ENCODE measurements around the gene PIP4P1. TPM values are rescaled to one million over a fixed set of nuclear protein-coding genes. Genes with fewer than 3 reads are reported as not detected.
"Not testable (repeated sequence)": the region's sequence is repeated elsewhere in the genome, so short reads cannot be mapped to it uniquely, and the experiment has no call there.

The PIP4P1 gene
- total RNA-seq (2014; rRNA removed; shearing (Covaris generic)): 33.6 and 36.1 TPM in 2 replicates

DNA sequence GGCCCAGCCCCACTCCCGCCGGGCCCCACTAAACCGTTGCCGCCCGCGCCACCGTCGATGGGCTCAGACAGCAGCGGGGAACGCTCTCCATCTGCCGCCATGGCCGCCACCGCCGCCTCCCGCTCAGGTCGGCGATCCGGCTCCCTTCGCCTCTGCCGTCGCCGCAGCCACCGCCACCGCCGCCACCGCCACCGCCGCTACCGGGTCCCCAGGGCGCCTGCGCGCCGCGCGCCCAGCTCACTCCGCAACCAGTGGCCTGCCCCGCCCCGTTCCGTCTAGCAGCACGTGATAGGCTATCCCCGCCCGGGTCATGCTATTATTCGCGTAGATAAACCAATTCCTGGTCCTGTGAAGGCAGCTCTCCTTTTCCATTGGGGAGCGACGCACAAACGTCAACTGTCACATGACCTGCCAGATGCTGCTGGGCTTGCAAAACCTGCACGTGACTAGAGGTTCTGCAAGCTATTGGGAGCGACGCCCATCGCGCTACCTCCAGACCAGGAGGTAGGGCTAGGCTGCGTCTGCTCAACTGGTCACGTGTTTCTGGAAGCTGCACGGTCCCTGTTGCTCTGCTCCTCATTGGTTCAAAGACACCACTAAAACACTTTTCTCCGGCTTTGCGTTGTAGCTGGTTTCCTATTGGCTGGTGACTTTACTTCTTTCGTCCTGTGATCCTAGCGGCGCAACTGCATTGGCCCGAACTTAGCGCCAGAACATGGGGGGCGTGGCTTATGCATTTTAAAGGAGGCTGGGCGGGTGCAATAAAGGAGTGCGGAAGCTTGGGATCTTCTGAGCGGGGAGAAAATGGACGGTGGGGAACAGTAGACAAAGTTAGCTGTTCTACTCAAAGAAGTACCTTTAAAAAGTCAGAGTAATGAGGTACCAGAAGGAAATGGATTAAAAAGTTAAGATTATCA is at the start of gene PIP4P1:
Gene PIP4P1, minus strand, starts transcription at position 210 of the 917 bp plus-strand sequence. Its CDS starts 109 bp downstream, at position 101.
- peaks cover 26% of the 10 kb centered on the region for H3K36me3 ChIP-seq (replicated peaks; ENCODE audit: control insufficient read depth, insufficient read depth, low read length)
- no peaks in the 10 kb centered on the region for H3K27me3 ChIP-seq (ENCODE audit: control insufficient read depth, insufficient read depth, low read length)
- DNase-seq: peak; percentile 94
- peak within 1 kb of the TSS; percentile 65 for H3K4me3 ChIP-seq (ENCODE audit: insufficient read depth, low read depth, low read length)

DNA sequence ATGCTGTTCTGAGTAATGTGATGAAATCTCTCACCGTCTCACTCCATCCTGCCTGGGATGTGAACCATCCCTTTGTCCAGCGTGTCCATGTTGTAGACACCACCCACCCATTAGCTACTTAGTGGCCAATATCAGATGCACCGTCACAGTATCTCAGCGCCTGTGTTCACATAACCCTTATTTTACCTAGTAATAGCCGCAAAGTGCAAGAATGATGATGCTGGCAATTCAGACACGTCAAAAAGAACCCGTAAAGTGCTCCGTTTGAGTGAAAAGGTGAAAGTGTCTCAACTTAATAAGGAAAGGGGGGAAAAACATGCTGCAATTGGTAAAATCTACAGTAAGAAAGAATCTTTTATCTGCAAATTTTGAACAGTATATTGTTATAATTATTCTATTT is 47.1 kb upstream of the PIP4P1 start:
- Histone ChIP-seq H3K36me3 (replicated peaks; ENCODE audit: control insufficient read depth, insufficient read depth, low read length) (no peaks in the 10 kb centered on the region), H3K27me3 (ENCODE audit: control insufficient read depth, insufficient read depth, low read length) (no peaks in the 10 kb centered on the region), H3K4me3 (ENCODE audit: insufficient read depth, low read depth, low read length) (no peak overlapping the region)
- DNase-seq: no peak

DNA sequence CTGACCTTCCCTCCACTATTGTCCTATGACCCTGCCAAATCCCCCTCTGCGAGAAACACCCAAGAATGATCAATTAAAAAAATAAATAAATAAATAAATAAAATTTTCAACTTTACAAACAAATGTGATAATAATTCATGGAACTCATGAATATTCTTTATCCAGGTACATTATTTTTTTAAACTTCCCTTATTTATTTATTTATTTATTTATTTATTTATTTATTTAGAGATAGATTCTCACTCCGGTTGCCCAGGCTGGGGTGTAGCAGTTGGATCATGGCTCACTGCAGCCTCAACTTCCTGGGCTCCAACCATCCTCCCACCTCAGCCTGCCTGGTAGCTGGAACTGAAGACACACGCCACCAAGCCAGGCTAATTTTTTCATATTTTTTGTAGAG is 46.3 kb upstream of the PIP4P1 start:
- H3K36me3 ChIP-seq (replicated peaks; ENCODE audit: control insufficient read depth, insufficient read depth, low read length); H3K4me3 ChIP-seq (ENCODE audit: insufficient read depth, low read depth, low read length); DNase-seq; H3K27me3 ChIP-seq (ENCODE audit: control insufficient read depth, insufficient read depth, low read length): not testable (repeated sequence)

DNA sequence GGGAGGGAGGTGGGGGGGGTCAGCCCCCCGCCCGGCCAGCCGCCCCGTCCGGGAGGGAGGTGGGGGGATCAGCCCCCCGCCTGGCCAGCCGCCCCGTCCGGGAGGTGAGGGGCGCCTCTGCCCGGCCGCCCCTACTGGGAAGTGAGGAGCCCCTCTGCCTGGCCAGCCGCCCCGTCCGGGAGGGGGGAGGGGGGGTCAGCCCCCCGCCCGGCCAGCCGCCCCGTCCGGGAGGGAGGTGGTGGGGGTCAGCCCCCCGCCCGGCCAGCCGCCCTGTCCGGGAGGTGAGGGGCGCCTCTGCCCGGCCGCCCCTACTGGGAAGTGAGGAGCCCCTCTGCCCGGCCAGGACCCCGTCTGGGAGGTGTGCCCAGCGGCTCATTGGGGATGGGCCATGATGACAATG is 45.5 kb upstream of the PIP4P1 start:
- not testable (repeated sequence) for H3K27me3 ChIP-seq (ENCODE audit: control insufficient read depth, insufficient read depth, low read length); H3K4me3 ChIP-seq (ENCODE audit: insufficient read depth, low read depth, low read length); H3K36me3 ChIP-seq (replicated peaks; ENCODE audit: control insufficient read depth, insufficient read depth, low read length); DNase-seq

DNA sequence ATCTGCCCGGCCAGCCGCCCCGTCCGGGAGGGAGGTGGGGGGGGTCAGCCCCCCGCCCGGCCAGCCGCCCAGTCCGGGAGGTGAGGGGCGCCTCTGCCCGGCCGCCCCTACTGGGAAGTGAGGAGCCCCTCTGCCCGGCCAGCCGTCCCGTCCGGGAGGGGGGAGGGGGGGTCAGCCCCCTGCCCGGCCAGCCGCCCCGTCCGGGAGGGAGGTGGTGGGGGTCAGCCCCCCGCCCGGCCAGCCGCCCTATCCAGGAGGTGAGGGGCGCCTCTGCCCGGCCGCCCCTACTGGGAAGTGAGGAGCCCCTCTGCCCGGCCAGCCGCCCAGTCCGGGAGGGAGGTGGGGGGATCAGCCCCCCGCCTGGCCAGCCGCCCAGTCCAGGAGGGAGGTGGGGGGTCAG is 45.0 kb upstream of the PIP4P1 start:
- not testable (repeated sequence) for H3K27me3 ChIP-seq (ENCODE audit: control insufficient read depth, insufficient read depth, low read length); H3K4me3 ChIP-seq (ENCODE audit: insufficient read depth, low read depth, low read length)

DNA sequence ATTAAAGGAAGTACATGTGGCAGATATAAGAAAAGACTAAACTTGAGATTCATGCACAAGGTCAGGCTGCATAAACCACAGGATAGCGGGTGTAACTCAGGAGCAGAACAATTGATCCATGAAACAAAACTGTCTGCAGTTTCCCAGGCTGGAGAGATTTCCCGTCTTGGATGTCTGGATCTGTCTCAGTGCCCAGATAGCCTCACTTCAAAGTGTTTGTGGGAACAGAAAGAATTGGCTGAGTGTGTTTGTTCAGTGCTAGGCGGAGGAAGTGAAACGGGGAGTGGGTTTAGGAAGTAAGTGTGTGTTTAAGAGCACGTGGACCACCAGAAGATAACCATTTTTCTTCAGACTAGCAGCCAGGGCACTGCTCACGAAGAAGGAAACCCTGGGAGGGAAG is 42.7 kb upstream of the PIP4P1 start:
- no peak overlapping the region for H3K4me3 ChIP-seq (ENCODE audit: insufficient read depth, low read depth, low read length)
- no peaks in the 10 kb centered on the region for H3K27me3 ChIP-seq (ENCODE audit: control insufficient read depth, insufficient read depth, low read length)
- H3K36me3 ChIP-seq (replicated peaks; ENCODE audit: control insufficient read depth, insufficient read depth, low read length): no peaks in the 10 kb centered on the region
- DNase-seq: no peak

More for the DNA sequence above, 45.0 kb upstream of the PIP4P1 start:
- H3K36me3 ChIP-seq (replicated peaks; ENCODE audit: control insufficient read depth, insufficient read depth, low read length); DNase-seq: not testable (repeated sequence)

DNA sequence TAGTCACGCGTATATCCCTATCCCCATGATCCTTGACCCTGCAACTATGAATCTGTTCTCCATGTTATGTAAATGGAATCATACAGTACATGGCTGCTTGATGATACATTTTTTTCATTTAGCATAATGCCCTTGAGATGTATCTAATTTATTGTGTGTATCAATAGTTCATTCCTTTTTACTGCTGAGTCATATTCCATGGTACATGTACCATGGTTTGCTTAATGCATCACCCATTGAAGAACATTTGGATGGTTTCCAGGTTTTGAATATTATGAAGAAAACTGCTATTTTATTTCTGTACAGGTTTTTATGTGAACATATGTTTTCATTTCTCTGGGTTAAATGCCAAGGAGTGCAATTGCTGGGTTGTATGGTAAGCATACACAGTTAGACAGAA is 40.1 kb upstream of the PIP4P1 start:
- Histone ChIP-seq H3K27me3 (ENCODE audit: control insufficient read depth, insufficient read depth, low read length) (no peaks in the 10 kb centered on the region), H3K4me3 (ENCODE audit: insufficient read depth, low read depth, low read length) (no peak overlapping the region), H3K36me3 (replicated peaks; ENCODE audit: control insufficient read depth, insufficient read depth, low read length) (no peaks in the 10 kb centered on the region)
- DNase-seq: no peak

DNA sequence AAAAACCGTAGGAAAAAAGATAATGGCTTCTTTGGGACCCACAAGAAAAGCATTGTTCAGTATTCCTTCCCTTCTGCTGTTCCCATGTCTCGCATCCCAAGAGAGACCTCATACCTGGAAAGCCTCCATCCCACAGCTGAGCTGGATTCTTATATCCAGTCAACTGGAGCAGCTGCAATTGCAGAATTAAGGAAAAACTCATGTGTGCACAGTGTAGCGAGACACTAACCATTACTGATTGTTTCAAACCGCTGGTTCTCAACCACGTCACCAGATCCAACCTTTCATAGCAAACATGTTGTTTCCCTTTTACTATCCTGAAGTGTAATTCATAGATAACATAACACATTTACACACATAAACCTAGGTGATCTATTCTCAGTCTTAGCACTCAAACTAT is 38.6 kb upstream of the PIP4P1 start:
- no peak overlapping the region for H3K4me3 ChIP-seq (ENCODE audit: insufficient read depth, low read depth, low read length)
- no peaks in the 10 kb centered on the region; the same call in 1 of the 2 replicates for H3K36me3 ChIP-seq (replicated peaks; ENCODE audit: control insufficient read depth, insufficient read depth, low read length)
- no peaks in the 10 kb centered on the region for H3K27me3 ChIP-seq (ENCODE audit: control insufficient read depth, insufficient read depth, low read length)
- DNase-seq: no peak

DNA sequence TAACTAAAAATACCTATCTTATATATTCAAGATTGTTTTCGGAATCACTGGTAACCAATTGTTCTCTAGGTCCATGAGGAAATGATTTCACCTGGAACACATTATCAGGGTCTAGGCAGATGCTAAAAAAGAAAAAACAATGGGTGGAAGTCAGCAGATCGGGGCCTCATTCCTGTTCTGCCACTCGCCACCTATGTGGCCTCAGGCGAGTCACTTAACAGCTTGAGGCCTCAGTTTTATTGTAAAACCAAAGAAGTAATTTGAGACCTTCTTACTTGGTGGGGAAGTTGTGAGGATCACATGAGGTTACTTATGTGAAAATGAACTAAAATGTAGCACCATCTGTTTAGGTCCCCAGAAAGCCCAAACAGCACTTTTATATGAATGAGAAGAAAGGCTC is 37.9 kb upstream of the PIP4P1 start:
- Histone ChIP-seq H3K4me3 (ENCODE audit: insufficient read depth, low read depth, low read length) (no peak overlapping the region), H3K36me3 (replicated peaks; ENCODE audit: control insufficient read depth, insufficient read depth, low read length) (no peaks in the 10 kb centered on the region; the same call in 1 of the 2 replicates), H3K27me3 (ENCODE audit: control insufficient read depth, insufficient read depth, low read length) (no peaks in the 10 kb centered on the region)
- peak; percentile 58 for DNase-seq

DNA sequence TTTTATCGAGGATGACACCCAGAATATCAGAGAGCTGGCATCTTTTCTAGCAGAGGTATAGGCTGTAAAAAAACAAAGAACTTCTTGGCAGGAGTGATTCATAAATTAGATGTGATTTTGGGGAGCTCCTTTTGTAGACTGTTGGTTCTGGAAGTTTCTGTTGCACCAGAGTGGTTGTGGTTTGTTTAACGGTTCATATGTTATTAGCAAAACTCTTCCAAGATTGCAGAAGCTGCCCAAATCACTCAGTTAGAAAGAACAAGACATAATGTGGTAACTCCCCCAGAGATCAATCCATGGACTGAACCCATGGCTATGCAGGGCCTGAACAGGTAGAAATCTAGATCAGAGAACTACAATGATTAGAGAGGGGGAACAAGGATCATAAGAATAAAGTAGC is 37.4 kb upstream of the PIP4P1 start:
- no peak overlapping the region for H3K4me3 ChIP-seq (ENCODE audit: insufficient read depth, low read depth, low read length)
- H3K27me3 ChIP-seq (ENCODE audit: control insufficient read depth, insufficient read depth, low read length): no peaks in the 10 kb centered on the region
- no peaks in the 10 kb centered on the region; the same call in 1 of the 2 replicates for H3K36me3 ChIP-seq (replicated peaks; ENCODE audit: control insufficient read depth, insufficient read depth, low read length)
- DNase-seq: no peak

DNA sequence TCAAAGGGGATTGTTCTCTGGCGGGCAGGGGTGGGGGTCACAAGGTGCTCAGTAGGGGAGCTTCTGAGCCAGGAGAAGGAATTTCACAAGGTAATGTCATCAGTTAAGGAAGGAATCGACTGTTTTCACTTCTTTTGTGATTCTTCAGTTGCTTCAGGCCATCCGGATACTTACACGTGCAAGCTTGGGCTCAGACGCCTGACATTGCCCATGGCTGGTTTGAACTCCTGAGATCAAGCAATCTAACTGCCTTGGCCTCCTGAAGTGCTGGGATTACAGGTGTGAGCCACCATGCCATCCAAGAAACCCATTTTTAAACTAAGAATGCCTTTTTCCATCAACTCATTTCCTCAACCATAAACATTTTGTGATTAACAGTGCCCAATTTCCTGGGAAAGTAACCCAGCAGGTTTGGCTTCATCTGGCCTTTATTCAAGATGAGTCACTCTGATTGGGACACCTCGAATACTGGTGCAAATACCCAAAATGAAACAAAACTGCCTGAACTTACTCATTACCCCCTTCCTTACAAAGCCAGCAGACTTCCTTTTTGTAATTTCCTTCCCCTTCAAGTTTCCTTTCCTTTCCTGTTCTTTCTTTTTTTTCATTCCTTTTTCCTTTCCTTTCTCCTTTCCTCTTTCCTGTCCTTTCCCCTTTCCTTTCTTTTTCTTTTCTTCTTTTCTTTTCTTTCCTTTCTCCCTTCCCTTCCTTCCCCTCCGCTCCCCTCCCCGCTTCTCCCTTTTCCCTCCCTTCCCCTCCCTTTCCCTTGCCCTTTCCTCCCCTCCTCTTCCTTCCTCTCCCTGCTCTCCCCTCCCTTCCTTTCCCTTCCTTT is 33.9 kb upstream of the PIP4P1 start:
- H3K27me3 ChIP-seq (ENCODE audit: control insufficient read depth, insufficient read depth, low read length): no peaks in the 10 kb centered on the region
- DNase-seq: no peak
- no peak overlapping the region for H3K4me3 ChIP-seq (ENCODE audit: insufficient read depth, low read depth, low read length)
- H3K36me3 ChIP-seq (replicated peaks; ENCODE audit: control insufficient read depth, insufficient read depth, low read length): no peaks in the 10 kb centered on the region; the same call in 1 of the 2 replicates

DNA sequence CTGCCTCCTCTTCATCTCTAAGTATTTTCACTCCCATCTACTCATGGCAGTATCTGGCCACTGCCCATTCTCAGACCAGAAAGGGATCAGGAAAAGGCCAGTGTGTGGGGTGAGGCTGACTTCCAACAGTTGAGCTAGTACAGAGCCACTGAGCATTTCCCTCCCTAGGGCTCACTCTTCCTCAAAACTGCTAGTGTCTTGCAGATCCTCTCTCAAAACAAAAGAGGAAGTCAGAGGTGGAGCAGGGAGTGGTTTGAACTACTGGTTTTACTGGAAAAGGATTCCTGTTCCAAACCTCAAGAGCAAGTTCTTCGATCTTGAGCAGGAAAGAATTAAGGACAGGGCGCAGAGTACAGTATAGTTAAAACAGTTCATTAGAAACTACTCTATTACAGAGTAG is 32.4 kb upstream of the PIP4P1 start:
- no peak overlapping the region for H3K4me3 ChIP-seq (ENCODE audit: insufficient read depth, low read depth, low read length)
- DNase-seq: no peak
- no peaks in the 10 kb centered on the region for H3K27me3 ChIP-seq (ENCODE audit: control insufficient read depth, insufficient read depth, low read length)
- no peaks in the 10 kb centered on the region; the same call in 1 of the 2 replicates for H3K36me3 ChIP-seq (replicated peaks; ENCODE audit: control insufficient read depth, insufficient read depth, low read length)

DNA sequence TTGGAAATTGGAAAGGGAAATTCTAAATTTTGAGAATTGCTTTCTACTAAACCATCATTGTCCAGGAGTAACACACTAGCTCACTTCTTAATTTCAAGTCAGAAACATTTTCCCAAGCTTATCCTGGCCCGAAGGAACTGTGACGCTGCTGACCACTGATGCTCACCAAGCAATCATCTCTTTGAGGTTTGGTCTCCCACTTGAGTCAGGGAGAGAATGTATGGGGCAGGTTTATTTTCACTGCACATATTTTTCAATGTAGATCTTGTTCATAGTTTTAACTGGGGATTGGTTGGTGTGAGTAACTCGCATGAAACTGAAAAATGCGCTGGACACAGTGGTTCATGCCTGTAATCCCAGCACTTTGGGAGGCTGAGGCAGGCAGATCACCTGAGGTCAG is 31.3 kb upstream of the PIP4P1 start:
- DNase-seq: no peak
- H3K36me3 ChIP-seq (replicated peaks; ENCODE audit: control insufficient read depth, insufficient read depth, low read length): no peaks in the 10 kb centered on the region; the same call in 1 of the 2 replicates
- no peak overlapping the region for H3K4me3 ChIP-seq (ENCODE audit: insufficient read depth, low read depth, low read length)
- no peaks in the 10 kb centered on the region for H3K27me3 ChIP-seq (ENCODE audit: control insufficient read depth, insufficient read depth, low read length)

DNA sequence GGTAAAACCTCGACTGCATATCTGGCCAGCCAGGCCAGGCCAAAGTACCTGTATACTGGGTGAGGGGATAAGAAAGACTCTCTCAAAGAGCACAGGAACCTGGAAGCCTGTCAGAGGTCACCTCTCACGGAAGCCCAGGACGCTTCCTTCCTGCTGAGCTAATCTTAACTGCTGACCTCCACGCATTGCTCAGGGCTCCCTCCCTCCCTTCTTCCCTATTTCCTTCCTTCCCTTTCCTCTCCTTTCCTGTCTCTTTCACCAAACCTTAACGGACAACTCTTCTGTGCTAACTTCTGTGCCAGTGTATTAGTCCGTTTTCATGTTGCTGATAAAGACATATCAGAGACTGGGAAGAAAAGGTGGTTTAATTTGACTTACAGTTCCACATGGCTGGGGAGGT is 29.3 kb upstream of the PIP4P1 start:
- no peaks in the 10 kb centered on the region for H3K27me3 ChIP-seq (ENCODE audit: control insufficient read depth, insufficient read depth, low read length)
- no peaks in the 10 kb centered on the region; the same call in 1 of the 2 replicates for H3K36me3 ChIP-seq (replicated peaks; ENCODE audit: control insufficient read depth, insufficient read depth, low read length)
- H3K4me3 ChIP-seq (ENCODE audit: insufficient read depth, low read depth, low read length): no peak overlapping the region
- no peak for DNase-seq
